ENCODE results near the gene PINK1.
A peak's percentile ranks its signal among the peaks of the same experiment; 100 is the strongest.

The PINK1 gene

GRCh38 chr1:20633190-20634064, at the start of gene PINK1:
PINK1 (plus strand) TSS chr1:20633458; CDS start chr1:20633549, 91 bp downstream.
- H3K9me3 ChIP-seq (ENCODE audit: control insufficient read depth, insufficient read depth, low read length) = no peaks in the 10 kb centered on the region
- H3K4me3 ChIP-seq (ENCODE audit: low read depth, low read length) = peak within 1 kb of the TSS; percentile 92
- peak within 1 kb of the TSS; percentile 62 for H3K9ac ChIP-seq (ENCODE audit: low read depth, low read length)
- H3K27me3 ChIP-seq (ENCODE audit: control insufficient read depth, insufficient read depth, low read length) = no peaks in the 10 kb centered on the region
- H3K4me1 ChIP-seq (ENCODE audit: control insufficient read depth, insufficient read depth, low read length) = peaks cover 7% of the 10 kb centered on the region
- peaks cover 4% of the 10 kb centered on the region for H3K36me3 ChIP-seq (ENCODE audit: control insufficient read depth, insufficient read depth, low read length)

GRCh38 chr1:20584890-20585289, 48.4 kb upstream of the PINK1 start:
- Histone ChIP-seq H3K4me1 (ENCODE audit: control insufficient read depth, insufficient read depth, low read length) (peaks cover 2% of the 10 kb centered on the region), H3K9me3 (ENCODE audit: control insufficient read depth, insufficient read depth, low read length) (no peaks in the 10 kb centered on the region), H3K36me3 (ENCODE audit: control insufficient read depth, insufficient read depth, low read length) (no peaks in the 10 kb centered on the region), H3K27me3 (ENCODE audit: control insufficient read depth, insufficient read depth, low read length) (no peaks in the 10 kb centered on the region), H3K9ac (ENCODE audit: low read depth, low read length) (no peak overlapping the region), H3K4me3 (ENCODE audit: low read depth, low read length) (no peak overlapping the region)

- Histone ChIP-seq H3K4me3 (ENCODE audit: low read depth, low read length) (no peak overlapping the region), H3K36me3 (ENCODE audit: control insufficient read depth, insufficient read depth, low read length) (no peaks in the 10 kb centered on the region), H3K27me3 (ENCODE audit: control insufficient read depth, insufficient read depth, low read length) (no peaks in the 10 kb centered on the region), H3K9ac (ENCODE audit: low read depth, low read length) (no peak overlapping the region), H3K4me1 (ENCODE audit: control insufficient read depth, insufficient read depth, low read length) (peaks cover 7% of the 10 kb centered on the region), H3K9me3 (ENCODE audit: control insufficient read depth, insufficient read depth, low read length) (no peaks in the 10 kb centered on the region)
Observed at GRCh38 chr1:20586953-20587660, 46.2 kb upstream of the PINK1 start.

- H3K9ac ChIP-seq (ENCODE audit: low read depth, low read length) = no peak overlapping the region
- H3K4me1 ChIP-seq (ENCODE audit: control insufficient read depth, insufficient read depth, low read length) = peaks cover 7% of the 10 kb centered on the region
- no peaks in the 10 kb centered on the region for H3K27me3 ChIP-seq (ENCODE audit: control insufficient read depth, insufficient read depth, low read length)
- no peak overlapping the region for H3K4me3 ChIP-seq (ENCODE audit: low read depth, low read length)
- H3K9me3 ChIP-seq (ENCODE audit: control insufficient read depth, insufficient read depth, low read length) = no peaks in the 10 kb centered on the region
- no peaks in the 10 kb centered on the region for H3K36me3 ChIP-seq (ENCODE audit: control insufficient read depth, insufficient read depth, low read length)
Observed at GRCh38 chr1:20587661-20588053, 45.6 kb upstream of the PINK1 start.

- Histone ChIP-seq H3K4me1 (ENCODE audit: control insufficient read depth, insufficient read depth, low read length) (peaks cover 7% of the 10 kb centered on the region), H3K27me3 (ENCODE audit: control insufficient read depth, insufficient read depth, low read length) (no peaks in the 10 kb centered on the region), H3K9me3 (ENCODE audit: control insufficient read depth, insufficient read depth, low read length) (no peaks in the 10 kb centered on the region), H3K4me3 (ENCODE audit: low read depth, low read length) (peak within 1 kb of the TSS; percentile 40), H3K36me3 (ENCODE audit: control insufficient read depth, insufficient read depth, low read length) (no peaks in the 10 kb centered on the region), H3K9ac (ENCODE audit: low read depth, low read length) (peak within 1 kb of the TSS; percentile 50)
Observed at GRCh38 chr1:20588634-20589225, 44.5 kb upstream of the PINK1 start, which contains the start of gene CDA. CDA (plus strand) TSS chr1:20589097; CDS start chr1:20589130, 33 bp downstream.

GRCh38 chr1:20589331-20590278, 43.7 kb upstream of the PINK1 start:
- Histone ChIP-seq H3K4me1 (ENCODE audit: control insufficient read depth, insufficient read depth, low read length) (peaks cover 7% of the 10 kb centered on the region), H3K9me3 (ENCODE audit: control insufficient read depth, insufficient read depth, low read length) (no peaks in the 10 kb centered on the region), H3K36me3 (ENCODE audit: control insufficient read depth, insufficient read depth, low read length) (no peaks in the 10 kb centered on the region), H3K27me3 (ENCODE audit: control insufficient read depth, insufficient read depth, low read length) (no peaks in the 10 kb centered on the region), H3K4me3 (ENCODE audit: low read depth, low read length) (peak overlapping the region; percentile 40), H3K9ac (ENCODE audit: low read depth, low read length) (peak overlapping the region; percentile 50)

GRCh38 chr1:20590306-20590777, 42.9 kb upstream of the PINK1 start:
- no peaks in the 10 kb centered on the region for H3K27me3 ChIP-seq (ENCODE audit: control insufficient read depth, insufficient read depth, low read length)
- no peaks in the 10 kb centered on the region for H3K9me3 ChIP-seq (ENCODE audit: control insufficient read depth, insufficient read depth, low read length)
- no peak overlapping the region for H3K9ac ChIP-seq (ENCODE audit: low read depth, low read length)
- no peak overlapping the region for H3K4me3 ChIP-seq (ENCODE audit: low read depth, low read length)
- peaks cover 7% of the 10 kb centered on the region for H3K4me1 ChIP-seq (ENCODE audit: control insufficient read depth, insufficient read depth, low read length)
- no peaks in the 10 kb centered on the region for H3K36me3 ChIP-seq (ENCODE audit: control insufficient read depth, insufficient read depth, low read length)

- Histone ChIP-seq H3K4me3 (ENCODE audit: low read depth, low read length) (no peak overlapping the region), H3K36me3 (ENCODE audit: control insufficient read depth, insufficient read depth, low read length) (no peaks in the 10 kb centered on the region), H3K9ac (ENCODE audit: low read depth, low read length) (no peak overlapping the region), H3K4me1 (ENCODE audit: control insufficient read depth, insufficient read depth, low read length) (peaks cover 7% of the 10 kb centered on the region), H3K27me3 (ENCODE audit: control insufficient read depth, insufficient read depth, low read length) (no peaks in the 10 kb centered on the region), H3K9me3 (ENCODE audit: control insufficient read depth, insufficient read depth, low read length) (no peaks in the 10 kb centered on the region)
Observed at GRCh38 chr1:20593756-20594155, 39.5 kb upstream of the PINK1 start.

- Histone ChIP-seq H3K27me3 (ENCODE audit: control insufficient read depth, insufficient read depth, low read length) (no peaks in the 10 kb centered on the region), H3K36me3 (ENCODE audit: control insufficient read depth, insufficient read depth, low read length) (no peaks in the 10 kb centered on the region), H3K9ac (ENCODE audit: low read depth, low read length) (no peak overlapping the region), H3K4me1 (ENCODE audit: control insufficient read depth, insufficient read depth, low read length) (peaks cover 6% of the 10 kb centered on the region), H3K4me3 (ENCODE audit: low read depth, low read length) (no peak overlapping the region), H3K9me3 (ENCODE audit: control insufficient read depth, insufficient read depth, low read length) (no peaks in the 10 kb centered on the region)
Observed at GRCh38 chr1:20594746-20595145, 38.5 kb upstream of the PINK1 start.

- Histone ChIP-seq H3K4me3 (ENCODE audit: low read depth, low read length) (no peak overlapping the region), H3K27me3 (ENCODE audit: control insufficient read depth, insufficient read depth, low read length) (no peaks in the 10 kb centered on the region), H3K36me3 (ENCODE audit: control insufficient read depth, insufficient read depth, low read length) (no peaks in the 10 kb centered on the region), H3K9ac (ENCODE audit: low read depth, low read length) (no peak overlapping the region), H3K9me3 (ENCODE audit: control insufficient read depth, insufficient read depth, low read length) (no peaks in the 10 kb centered on the region), H3K4me1 (ENCODE audit: control insufficient read depth, insufficient read depth, low read length) (no peaks in the 10 kb centered on the region)
Observed at GRCh38 chr1:20596106-20596505, 37.2 kb upstream of the PINK1 start.

- Histone ChIP-seq H3K9ac (ENCODE audit: low read depth, low read length) (no peak overlapping the region), H3K36me3 (ENCODE audit: control insufficient read depth, insufficient read depth, low read length) (no peaks in the 10 kb centered on the region), H3K9me3 (ENCODE audit: control insufficient read depth, insufficient read depth, low read length) (no peaks in the 10 kb centered on the region), H3K4me3 (ENCODE audit: low read depth, low read length) (no peak overlapping the region), H3K27me3 (ENCODE audit: control insufficient read depth, insufficient read depth, low read length) (no peaks in the 10 kb centered on the region), H3K4me1 (ENCODE audit: control insufficient read depth, insufficient read depth, low read length) (no peaks in the 10 kb centered on the region)
Observed at GRCh38 chr1:20597650-20598049, 35.6 kb upstream of the PINK1 start.
